GM23248 (cell line): ENCODE measurements around the gene RPS26.

Experiments
- EZH2 ChIP-seq: fragments of 200-600 bp; sonication (generic); IDR thresholded peaks from 2 replicates; pipeline ENCODE4 v1.6.1; 2018; ENCODE audit warnings: antibody characterized with exemption, mild to moderate bottlenecking; ENCODE audit not compliant: insufficient read depth, poor library complexity, severe bottlenecking
- EZH2phosphoT487 ChIP-seq: fragments of 200-600 bp; sonication (generic); IDR thresholded peaks from 2 replicates; pipeline ENCODE4 v1.6.1; 2018; ENCODE audit warnings: antibody characterized with exemption, moderate library complexity, mild to moderate bottlenecking, low read depth; ENCODE audit not compliant: insufficient read depth

GRCh38 chr12:56062996-56063395 is 21.3 kb downstream of the RPS26 start:
- TF ChIP-seq EZH2 (no peak), EZH2phosphoT487 (no peak)
